HG02973 (cell line): ENCODE measurements around the gene DCHS1.

ENCODE experiments used
- ATAC-seq: cut with Tn5 transposase; IDR thresholded peaks from one replicate; pipeline ENCODE4 v1.9.1; 2021; ENCODE audit warnings: moderate library complexity; ENCODE audit not compliant: unreplicated experiment

Gene DCHS1

DNA sequence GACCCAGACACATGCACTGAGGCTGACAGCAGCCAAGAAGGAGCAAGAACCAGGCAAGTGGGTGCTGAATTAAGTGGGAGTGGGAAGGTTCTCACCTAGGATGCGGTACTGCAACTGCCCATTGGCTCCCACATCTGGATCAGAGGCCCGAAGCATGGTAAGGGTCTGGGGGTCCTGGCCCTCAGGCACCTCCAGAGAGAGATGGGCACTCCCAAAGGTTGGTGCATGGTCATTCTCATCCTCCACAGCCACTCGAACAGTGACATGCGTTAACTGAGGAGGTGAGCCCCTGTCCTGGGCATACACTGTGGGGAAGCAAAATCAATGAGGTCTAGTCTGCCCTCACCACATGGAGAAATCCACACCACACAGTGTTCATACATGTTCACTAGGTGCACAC is 27.1 kb downstream of the DCHS1 start:
- no peak for ATAC-seq

DNA sequence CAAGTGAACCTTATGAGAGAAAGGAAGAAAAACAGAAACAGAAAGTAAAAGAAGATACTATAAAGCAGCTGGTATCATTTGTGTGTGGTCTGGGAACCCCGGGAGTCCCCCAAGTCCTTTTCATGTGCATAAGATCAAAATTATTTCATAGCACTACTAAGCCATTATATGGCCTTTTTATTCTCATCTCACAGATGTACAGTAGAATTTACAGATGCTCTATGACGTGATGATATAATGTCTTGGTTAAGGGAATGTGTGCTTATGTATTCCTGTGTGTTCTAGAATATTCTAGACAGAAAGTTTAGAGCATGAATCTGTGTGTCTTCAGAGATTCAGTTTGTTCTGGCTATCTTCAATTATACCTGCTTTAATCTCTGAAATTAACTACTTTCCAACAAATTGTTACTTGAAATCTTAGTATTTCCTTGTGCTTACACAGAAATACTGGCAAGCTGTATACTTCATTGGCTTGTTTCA is 27.8 kb downstream of the DCHS1 start:
- ATAC-seq = no peak

- ATAC-seq = no peak
These were observed 28.4 kb downstream of the DCHS1 start for GRCh38 chr11:6626971-6627761.

DNA sequence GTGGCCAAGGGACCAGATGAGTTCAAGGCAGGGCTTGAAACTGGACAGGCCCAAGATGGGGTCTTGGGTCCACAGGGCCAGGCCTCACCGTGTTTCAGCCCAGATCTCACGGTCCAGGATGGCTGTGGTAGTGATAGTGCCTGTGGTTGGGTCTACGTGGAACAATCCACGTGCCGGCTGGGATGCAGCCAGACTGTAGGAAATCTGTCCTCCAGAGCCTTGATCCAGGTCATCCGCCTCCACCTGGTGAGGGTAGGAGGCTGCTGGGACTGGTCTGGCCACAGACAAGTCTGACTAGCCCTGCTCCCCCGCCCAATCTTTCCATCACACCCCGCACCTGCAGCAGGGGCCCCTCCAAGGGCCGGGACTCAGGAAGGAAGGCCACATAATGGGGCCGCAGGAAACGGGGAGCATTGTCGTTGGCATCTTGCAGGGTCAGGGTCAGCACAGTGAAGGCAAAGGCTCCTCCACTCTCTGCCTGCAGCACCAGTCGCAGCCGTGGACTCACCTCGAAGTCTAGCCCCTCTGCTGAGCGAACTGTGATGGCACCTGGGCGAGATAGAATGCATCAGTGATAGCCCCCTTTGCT is 29.7 kb downstream of the DCHS1 start:
- ATAC-seq = no peak

GRCh38 chr11:6625156-6625831 is 30.3 kb downstream of the DCHS1 start:
- no peak for ATAC-seq

GRCh38 chr11:6623391-6624363 is 31.9 kb downstream of the DCHS1 start:
- no peak for ATAC-seq

DNA sequence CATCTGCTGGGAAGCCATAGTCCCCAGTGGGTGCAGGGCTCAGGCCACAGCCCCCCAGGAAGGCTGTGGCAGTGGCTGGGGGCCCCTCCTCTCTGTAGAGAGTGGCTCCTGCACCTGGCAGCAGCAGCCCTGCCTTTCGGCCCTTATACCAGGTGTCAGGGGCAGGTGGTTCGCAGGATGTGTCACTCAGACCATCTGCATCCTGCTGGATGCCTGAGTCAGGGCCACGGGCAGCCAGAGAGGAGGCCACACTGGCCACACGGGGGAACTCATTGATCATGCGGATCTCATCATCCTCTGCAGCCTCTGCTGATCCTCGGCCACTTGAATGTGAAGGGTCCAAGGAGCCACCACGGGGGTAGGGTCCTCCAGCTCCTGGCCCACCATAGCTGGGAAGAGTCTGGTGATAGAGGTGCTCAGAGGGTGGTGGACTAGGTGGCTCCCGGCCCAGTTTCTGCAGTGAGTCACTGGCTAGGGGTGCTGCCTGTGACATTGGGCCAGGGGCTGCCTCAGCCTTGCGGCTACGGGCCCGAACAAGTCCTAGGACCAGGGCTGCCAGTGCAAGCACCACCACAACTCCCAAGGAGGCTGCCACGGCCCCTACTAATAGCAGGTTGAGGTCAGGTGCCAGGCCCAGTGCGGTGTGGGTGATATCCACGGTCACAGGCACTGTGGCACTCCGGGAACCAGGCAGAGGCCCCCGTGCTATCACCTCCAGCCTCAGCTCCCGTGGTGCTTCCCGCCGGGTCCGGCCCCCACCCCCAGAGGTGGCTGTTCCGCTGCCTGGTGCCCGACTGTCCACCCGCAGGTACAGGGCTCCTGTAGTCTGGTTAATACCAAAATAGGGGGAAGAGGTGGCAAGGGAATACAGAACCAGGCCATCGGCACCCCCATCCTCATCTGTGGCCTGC is 33.1 kb downstream of the DCHS1 start:
- ATAC-seq = no peak

- no peak for ATAC-seq
These were observed 33.8 kb downstream of the DCHS1 start for GRCh38 chr11:6621711-6622211.

DNA sequence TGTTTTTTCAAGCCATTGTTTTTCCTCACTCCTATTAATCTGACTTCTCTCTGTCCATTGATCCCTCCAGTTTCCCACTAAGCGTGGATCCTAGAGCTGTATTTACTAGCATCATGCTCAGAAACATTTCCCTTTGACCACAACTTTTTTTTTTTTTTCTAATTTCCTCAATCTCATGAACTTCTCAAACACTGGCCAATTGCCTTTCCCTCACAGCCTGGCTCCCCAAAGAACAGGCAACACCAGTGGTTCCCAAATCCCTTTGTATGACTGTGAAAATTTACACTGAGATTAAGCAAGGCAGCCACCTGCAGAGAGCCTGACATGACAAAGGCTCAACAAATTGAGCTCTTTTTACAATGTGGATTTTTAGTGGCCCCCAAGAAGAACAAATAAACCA is 35.0 kb downstream of the DCHS1 start:
- ATAC-seq = no peak

DNA sequence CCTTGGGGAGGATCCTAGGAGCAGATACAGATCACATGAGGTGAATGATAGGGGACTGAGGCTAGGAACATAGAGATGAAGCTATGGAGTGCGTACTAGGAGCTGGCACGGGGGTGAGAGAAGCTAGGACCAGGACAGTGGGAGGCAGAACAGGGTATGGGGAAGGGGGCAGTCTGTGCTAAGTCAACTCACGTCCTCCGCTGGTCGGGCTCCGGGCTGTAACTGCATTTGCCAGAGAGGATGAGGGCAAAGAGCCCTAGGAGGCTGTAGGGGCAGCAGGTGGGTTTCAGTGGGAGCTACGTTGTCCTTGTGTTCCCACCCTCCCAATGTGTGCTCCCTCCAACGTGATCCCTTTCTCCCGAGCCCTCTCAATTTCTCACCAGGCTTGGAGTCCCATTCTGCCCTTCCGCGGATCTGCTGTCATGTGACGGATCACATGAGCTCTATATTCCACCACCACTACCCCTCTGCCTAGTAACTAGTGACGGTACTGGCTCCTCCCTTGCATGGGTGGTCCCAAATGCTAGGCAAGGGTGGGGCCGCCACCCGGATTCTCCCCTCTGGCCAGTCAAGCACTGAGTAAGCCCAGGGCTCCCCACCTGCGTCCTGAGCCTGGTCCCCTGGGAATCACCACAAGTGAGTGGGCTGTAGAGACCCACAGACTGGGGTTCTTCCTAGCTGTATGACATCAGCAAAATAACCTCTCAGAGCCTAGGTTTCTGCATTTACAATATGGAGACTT is 36.4 kb downstream of the DCHS1 start, which contains the start of gene TPP1:
Gene TPP1, minus strand, starts transcription at position 419 of the 742 bp plus-strand sequence. Its CDS starts 22 bp downstream, at position 397.
- peak; percentile 95 for ATAC-seq

DNA sequence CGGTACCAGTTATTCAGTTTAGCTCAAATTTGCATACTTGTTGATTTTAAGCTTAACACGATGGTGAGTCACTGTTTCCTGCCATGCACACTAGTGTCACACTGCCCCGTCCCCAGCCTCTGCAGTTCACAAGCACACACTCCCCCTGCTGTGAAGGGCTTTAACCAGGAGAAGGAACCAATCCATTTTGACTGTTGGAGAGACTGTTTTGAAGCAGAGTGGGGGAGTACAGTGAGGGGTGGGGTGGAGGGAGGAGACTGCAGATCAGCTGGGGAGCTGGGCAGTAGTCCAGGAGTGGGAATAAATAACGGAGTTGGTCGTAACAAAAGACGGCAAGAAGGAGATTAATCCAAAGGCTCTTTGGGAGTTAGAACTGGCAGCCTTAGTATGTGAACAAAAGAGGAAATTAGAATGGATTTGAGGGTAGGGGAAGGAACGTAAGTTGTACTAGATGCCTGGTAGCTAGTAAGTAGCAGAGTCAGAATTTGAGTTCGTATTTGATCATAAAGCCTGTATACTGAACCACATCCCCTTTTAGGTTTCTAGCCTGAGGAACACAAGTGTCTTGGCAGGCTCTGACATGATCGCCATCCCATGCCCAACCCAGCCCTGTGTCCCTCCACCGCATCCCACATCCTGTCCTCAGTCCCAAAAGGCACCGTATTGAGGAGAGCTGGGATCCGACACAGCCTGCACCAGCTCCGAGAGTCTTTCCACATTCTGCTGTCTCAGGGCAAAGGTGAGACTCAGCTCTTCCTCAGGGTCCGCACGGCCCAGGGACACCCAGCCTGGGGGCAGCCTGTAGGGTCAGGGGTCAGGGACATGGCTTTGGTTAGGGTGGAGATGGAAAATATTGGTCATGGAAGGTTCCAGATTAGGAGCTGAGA is 37.2 kb downstream of the DCHS1 start:
- ATAC-seq = peak; percentile 22

GRCh38 chr11:6617315-6617781 is 38.3 kb downstream of the DCHS1 start:
- no peak for ATAC-seq

GRCh38 chr11:6616596-6617250 is 38.9 kb downstream of the DCHS1 start:
- ATAC-seq = no peak

- ATAC-seq = no peak
These were observed 39.6 kb downstream of the DCHS1 start for GRCh38 chr11:6615882-6616585.

DNA sequence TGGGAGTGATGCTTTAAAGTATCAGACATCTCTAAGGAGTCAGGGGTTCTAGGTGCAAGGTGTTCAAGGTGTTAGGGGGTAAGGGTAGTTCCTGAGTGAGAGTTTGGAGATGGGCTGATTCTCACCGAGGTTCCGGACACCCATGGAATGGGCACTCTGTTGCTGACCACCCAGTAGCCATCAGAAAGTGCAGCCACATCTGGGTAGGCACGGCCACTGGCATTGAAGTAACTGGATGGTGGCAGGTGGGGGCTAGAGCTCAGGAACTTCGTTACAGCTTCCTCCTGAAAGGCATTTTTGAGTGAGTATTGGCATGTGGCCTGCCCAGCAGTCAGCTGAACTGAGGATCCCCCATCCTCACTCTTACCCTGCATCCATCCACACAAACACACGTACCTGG is 40.6 kb downstream of the DCHS1 start:
- ATAC-seq = no peak

DNA sequence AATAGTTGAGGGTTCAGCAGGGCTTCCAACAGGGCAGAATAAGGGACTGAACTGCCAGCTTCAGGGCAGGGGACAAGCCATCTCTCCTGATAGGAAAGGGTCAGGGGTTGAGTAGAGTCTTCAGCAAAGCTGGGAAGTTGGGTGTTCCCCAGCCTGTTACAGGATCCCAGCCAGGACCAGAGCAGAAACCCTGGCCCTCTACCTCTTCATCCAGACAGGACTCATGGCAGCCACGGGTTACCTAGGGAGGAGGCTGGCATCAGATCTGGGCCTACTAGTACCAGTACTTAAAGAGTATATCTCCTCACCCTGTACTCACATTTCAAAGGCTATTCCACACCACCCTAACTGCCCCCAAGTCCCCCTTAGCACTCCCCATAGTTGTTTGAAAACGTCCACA is 41.2 kb downstream of the DCHS1 start:
- no peak for ATAC-seq
